HepG2 (cell line): ENCODE results near the gene KATNA1. TPM values are rescaled to one million over a fixed set of nuclear protein-coding genes. Genes with fewer than 3 reads are reported as not detected.
A peak's percentile ranks its signal among the peaks of the same experiment; 100 is the strongest.

Experiments used
- BHLHE40 ChIP-seq: IDR thresholded peaks from 2 replicates; pipeline ENCODE4 v1.6.1; 2011; ENCODE audit warnings: low read length, improper control_type of control experiment
- CENPX ChIP-seq: sonication (generic); formaldehyde crosslinking; IDR thresholded peaks from 2 replicates; pipeline ENCODE4 v1.9.0; 2021; ENCODE audit warnings: mild to moderate bottlenecking, missing genetic modification reagents, moderate library complexity
- CHD4 ChIP-seq: fragments of 200-600 bp; sonication (generic); IDR thresholded peaks from 2 replicates; pipeline ENCODE4 v1.7.0; 2017; ENCODE audit warnings: mild to moderate bottlenecking, low read length, borderline replicate concordance
- CTCF ChIP-seq: sonication (generic); formaldehyde crosslinking; IDR thresholded peaks from 2 replicates; pipeline ENCODE4 v1.5.0; 2020; ENCODE audit warnings: mild to moderate bottlenecking, missing genetic modification reagents, moderate library complexity
- FOXO1 ChIP-seq: sonication (generic); formaldehyde crosslinking; IDR thresholded peaks from 2 replicates; pipeline ENCODE4 v1.4.0; 2020; ENCODE audit warnings: missing genetic modification reagents
- HMG20B ChIP-seq: conservative IDR thresholded peaks from 2 replicates; pipeline ENCODE4 v1.6.1; 2016; ENCODE audit warnings: missing genetic modification reagents, missing compliant biosample characterization
- HMGA1 ChIP-seq: sonication (generic); formaldehyde crosslinking; conservative IDR thresholded peaks from 2 replicates; pipeline ENCODE4 v1.4.0; 2020; ENCODE audit warnings: missing genetic modification reagents
- ISL2 ChIP-seq: sonication (generic); formaldehyde crosslinking; IDR thresholded peaks from 2 replicates; pipeline ENCODE4 v1.5.0; 2020; ENCODE audit warnings: missing genetic modification reagents
- KLF11 ChIP-seq: IDR thresholded peaks from 2 replicates; pipeline ENCODE4 v1.6.1; 2016; ENCODE audit warnings: missing compliant biosample characterization
- KLF9 ChIP-seq: IDR thresholded peaks from 2 replicates; pipeline ENCODE4 v1.6.1; 2016; ENCODE audit warnings: low read depth
- MEIS2 ChIP-seq: sonication (generic); formaldehyde crosslinking; IDR thresholded peaks from 2 replicates; pipeline ENCODE4 v1.9.0; 2021; ENCODE audit warnings: mild to moderate bottlenecking, missing genetic modification reagents
- NFKBIZ ChIP-seq: IDR thresholded peaks from 2 replicates; pipeline ENCODE4 v1.6.1; 2018; ENCODE audit warnings: missing genetic modification reagents, missing compliant biosample characterization
- PAX8 ChIP-seq: sonication (generic); formaldehyde crosslinking; IDR thresholded peaks from 2 replicates; pipeline ENCODE4 v1.8.0; 2022; ENCODE audit warnings: mild to moderate bottlenecking, missing genetic modification reagents, borderline replicate concordance
- SETDB1 ChIP-seq: sonication (generic); formaldehyde crosslinking; IDR thresholded peaks from 2 replicates; pipeline ENCODE4 v1.5.1; 2020; ENCODE audit warnings: missing genetic modification reagents, mild to moderate bottlenecking, borderline replicate concordance
- SNAI1 ChIP-seq: sonication (generic); formaldehyde crosslinking; IDR thresholded peaks from 2 replicates; pipeline ENCODE4 v1.5.0; 2020; ENCODE audit warnings: mild to moderate bottlenecking, missing genetic modification reagents, borderline replicate concordance
- STAG1 ChIP-seq: sonication (generic); formaldehyde crosslinking; IDR thresholded peaks from 2 replicates; pipeline ENCODE4 v1.4.0; 2020; ENCODE audit warnings: missing genetic modification reagents
- U2AF2 ChIP-seq: fragments of 200-400 bp; formaldehyde crosslinking; IDR thresholded peaks from 2 replicates; pipeline ENCODE4 v1.6.1; 2017; ENCODE audit warnings: low read depth, mild to moderate bottlenecking, low read length
- XRCC5 ChIP-seq: fragments of 200-400 bp; formaldehyde crosslinking; optimal IDR thresholded peaks from 2 replicates; pipeline ENCODE3; 2017; ENCODE audit warnings: mild to moderate bottlenecking, low read length
- ZKSCAN5 ChIP-seq: sonication (generic); formaldehyde crosslinking; IDR thresholded peaks from 2 replicates; pipeline ENCODE4 v1.5.1; 2020; ENCODE audit warnings: mild to moderate bottlenecking, missing genetic modification reagents
- ZNF224 ChIP-seq: sonication (generic); formaldehyde crosslinking; IDR thresholded peaks from 2 replicates; pipeline ENCODE4 v1.5.0; 2020; ENCODE audit warnings: mild to moderate bottlenecking, missing genetic modification reagents
- ZNF256 ChIP-seq: sonication (generic); formaldehyde crosslinking; conservative IDR thresholded peaks from 2 replicates; pipeline ENCODE4 v1.4.0; 2020; ENCODE audit warnings: missing genetic modification reagents
- ZNF34 ChIP-seq: sonication (generic); formaldehyde crosslinking; IDR thresholded peaks from 2 replicates; pipeline ENCODE4 v1.4.0; 2020; ENCODE audit warnings: mild to moderate bottlenecking, missing genetic modification reagents, borderline replicate concordance
- ZNF773 ChIP-seq: sonication (generic); formaldehyde crosslinking; IDR thresholded peaks from 2 replicates; pipeline ENCODE4 v1.4.0; 2020; ENCODE audit warnings: missing genetic modification reagents, borderline replicate concordance
- polyA plus RNA-seq, 8 experiments: library from polyadenylated mRNA; depleted of rRNA in 3 of 8; stranded (reverse) in 7 of 8; unstranded in 1 of 8; fragments of >200 nt; fragmentation: Illumina TruSeq in 4 of 8; extraction: Trizol in 4 of 8; gene quantifications; 2 replicates each; pipeline versions ENCODE4 v1.2.1 to v1.2.3, GENCODE V29; 2011 to 2016; ENCODE audit warnings: low read depth in 4 of 8, missing spikeins in 1 of 8, mixed read lengths in 1 of 8; ENCODE audit not compliant: insufficient read depth in 1 of 8
- total RNA-seq, 5 experiments: library from RNA; depleted of rRNA; stranded (reverse); fragments of >200 nt; fragmentation: Illumina TruSeq; extraction: Trizol; gene quantifications; 2 replicates each; pipeline ENCODE4 v1.2.3, GENCODE V29; 2016; ENCODE audit warnings: low read depth in 1 of 5
- TF ChIP-seq, protein P1 (sequence below): IDR thresholded peaks from 2 replicates; pipeline ENCODE4 v1.6.1; 2016; ENCODE audit warnings: missing compliant biosample characterization, missing genetic modification reagents, borderline replicate concordance
- TF ChIP-seq, protein P2 (sequence below): sonication (generic); formaldehyde crosslinking; IDR thresholded peaks from 2 replicates; pipeline ENCODE4 v1.8.0; 2022; ENCODE audit warnings: mild to moderate bottlenecking, missing genetic modification reagents, borderline replicate concordance

Gene KATNA1
- total and polyA plus RNA-seq, 2 of the 13 experiments (the other 11 are each of a cell fraction or from before 2014, with no cell fraction given) = 14.8 to 25.3 TPM

GRCh38 chr6:149545754-149546471 lies 102.6 kb downstream of the KATNA1 start, which contains the start of gene PPIL4 (continued):
- TF ChIP-seq ZKSCAN5 (CRISPR knock-in tag) (no peak), KLF9 (CRISPR knock-in tag) (peak; percentile 96), CHD4 (no peak), PAX8 (CRISPR knock-in tag) (0 out of 2 replicates have a peak, but pooled peaks have one; percentile 62), SNAI1 (CRISPR knock-in tag) (peak; percentile 91), ISL2 (CRISPR knock-in tag) (peak; percentile 83), HMGA1 (CRISPR knock-in tag) (no peak), XRCC5 (peak; percentile 90), BHLHE40 (peak; percentile 49; the same call in 1 of the 2 replicates), ZNF773 (CRISPR knock-in tag) (peak; percentile 42; the same call in 1 of the 2 replicates), SETDB1 (CRISPR knock-in tag) (no peak), KLF11 (CRISPR knock-in tag) (peak; percentile 92), U2AF2 (peak; percentile 80; the same call in 1 of the 2 replicates), ZNF224 (CRISPR knock-in tag) (no peak), CTCF (CRISPR knock-in tag) (peak; percentile 85), CENPX (CRISPR knock-in tag) (no peak), MEIS2 (CRISPR knock-in tag) (peak; percentile 73), HMG20B (CRISPR knock-in tag) (no peak), FOXO1 (peak; percentile 83), ZNF256 (0 out of 2 replicates have a peak, but pooled peaks have one; percentile 82), STAG1 (CRISPR knock-in tag) (peak; percentile 48), ZNF34 (CRISPR knock-in tag) (peak; percentile 80), NFKBIZ (CRISPR knock-in tag) (0 out of 2 replicates have a peak, but pooled peaks have one; percentile 76)
- TF ChIP-seq, protein P1, sequence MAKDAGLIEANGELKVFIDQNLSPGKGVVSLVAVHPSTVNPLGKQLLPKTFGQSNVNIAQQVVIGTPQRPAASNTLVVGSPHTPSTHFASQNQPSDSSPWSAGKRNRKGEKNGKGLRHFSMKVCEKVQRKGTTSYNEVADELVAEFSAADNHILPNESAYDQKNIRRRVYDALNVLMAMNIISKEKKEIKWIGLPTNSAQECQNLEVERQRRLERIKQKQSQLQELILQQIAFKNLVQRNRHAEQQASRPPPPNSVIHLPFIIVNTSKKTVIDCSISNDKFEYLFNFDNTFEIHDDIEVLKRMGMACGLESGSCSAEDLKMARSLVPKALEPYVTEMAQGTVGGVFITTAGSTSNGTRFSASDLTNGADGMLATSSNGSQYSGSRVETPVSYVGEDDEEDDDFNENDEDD (CRISPR knock-in tag) = peak; percentile 95
- TF ChIP-seq, protein P2, sequence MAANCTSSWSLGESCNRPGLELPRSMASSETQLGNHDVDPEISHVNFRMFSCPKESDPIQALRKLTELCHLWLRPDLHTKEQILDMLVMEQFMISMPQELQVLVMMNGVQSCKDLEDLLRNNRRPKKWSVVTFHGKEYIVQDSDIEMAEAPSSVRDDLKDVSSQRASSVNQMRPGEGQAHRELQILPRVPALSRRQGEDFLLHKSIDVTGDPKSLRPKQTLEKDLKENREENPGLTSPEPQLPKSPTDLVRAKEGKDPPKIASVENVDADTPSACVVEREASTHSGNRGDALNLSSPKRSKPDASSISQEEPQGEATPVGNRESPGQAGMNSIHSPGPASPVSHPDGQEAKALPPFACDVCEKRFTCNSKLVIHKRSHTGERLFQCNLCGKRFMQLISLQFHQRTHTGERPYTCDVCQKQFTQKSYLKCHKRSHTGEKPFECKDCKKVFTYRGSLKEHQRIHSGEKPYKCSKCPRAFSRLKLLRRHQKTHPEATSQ (CRISPR knock-in tag) = peak; percentile 81; the same call in 1 of the 2 replicates
